AG10803 (cell line): ENCODE measurements around the gene CACNA1C.

Experiments used
- DNase-seq: peaks from one replicate; pipeline ENCODE4 v3.0.0; 2010; ENCODE audit warnings: low read depth
- H3K4me3 ChIP-seq: 2 replicates; pipeline ENCODE4 v1.5.1; 2011; ENCODE audit warnings: mild to moderate bottlenecking, low read length, control low read depth
- CTCF ChIP-seq: conservative IDR thresholded peaks from 2 replicates; pipeline ENCODE4 v1.5.1; 2011; ENCODE audit warnings: mild to moderate bottlenecking, low read length, control low read depth, inconsistent platforms

Gene CACNA1C

GRCh38 chr12:2239381-2239871 lies 186.6 kb downstream of the CACNA1C start:
- no peak for DNase-seq
- no peak overlapping the region for H3K4me3 ChIP-seq
- no peak for TF ChIP-seq CTCF

GRCh38 chr12:2240390-2240789 lies 187.6 kb downstream of the CACNA1C start:
- no peak overlapping the region for H3K4me3 ChIP-seq
- DNase-seq: no peak
- no peak for TF ChIP-seq CTCF

GRCh38 chr12:2240984-2241383 lies 188.2 kb downstream of the CACNA1C start:
- TF ChIP-seq CTCF: no peak
- H3K4me3 ChIP-seq: no peak overlapping the region
- no peak for DNase-seq

- no peak overlapping the region for H3K4me3 ChIP-seq
- no peak for DNase-seq
- TF ChIP-seq CTCF: no peak
Measured at GRCh38 chr12:2242216-2242615, 189.4 kb downstream of the CACNA1C start.

GRCh38 chr12:2242816-2243215 lies 190.0 kb downstream of the CACNA1C start:
- no peak overlapping the region for H3K4me3 ChIP-seq
- DNase-seq: no peak
- no peak for TF ChIP-seq CTCF

GRCh38 chr12:2243275-2243674 lies 190.5 kb downstream of the CACNA1C start:
- no peak overlapping the region for H3K4me3 ChIP-seq
- peak; percentile 48 for DNase-seq
- TF ChIP-seq CTCF: no peak

GRCh38 chr12:2244013-2244861 lies 191.4 kb downstream of the CACNA1C start:
- TF ChIP-seq CTCF: no peak
- peak; percentile 89 for DNase-seq
- no peak overlapping the region for H3K4me3 ChIP-seq
